ENCODE data around the gene EPHA10.

GRCh38 chr1:37691497-37692077 is 73.3 kb downstream of the EPHA10 start:
- TF ChIP-seq EZH2 (IDR thresholded peaks at IDR 0.05) = no peak
- TF ChIP-seq POLR2AphosphoS5 (IDR thresholded peaks at IDR 0.05; ENCODE audit: borderline replicate concordance, low read depth, low read length) = no peak
- no peak for TF ChIP-seq FOXP2 (optimal IDR thresholded peaks at IDR 0.05; ENCODE audit: control extremely low read depth, extremely low read length, insufficient read depth)
